Stimulated activated CD8-positive, alpha-beta memory T cell treated with anti-CD3 and anti-CD28 coated beads, Interleukin-12 subunit alpha, Interleukin-12 subunit beta, amount 100 ng/mL, for 24 hours (primary cell): ENCODE data around the gene SPATS1.

Experiments
- DNase-seq: peaks from one replicate; pipeline ENCODE4 v3.0.0-alpha.2; 2020; ENCODE audit errors: extremely low read depth

Gene SPATS1

GRCh38 chr6:44387346-44388134 lies 45.1 kb downstream of the SPATS1 start, which contains the start of gene CDC5L:
TSS of gene CDC5L (plus strand) at chr6:44387706. CDS start at chr6:44387824, 118 bp downstream.
- peak; percentile 81 for DNase-seq

GRCh38 chr6:44388135-44388487 lies 45.7 kb downstream of the SPATS1 start:
- no peak for DNase-seq

GRCh38 chr6:44388887-44389286 lies 46.4 kb downstream of the SPATS1 start:
- no peak for DNase-seq

GRCh38 chr6:44390158-44390683 lies 47.8 kb downstream of the SPATS1 start:
- no peak for DNase-seq
